CD4-positive, alpha-beta T cell treated with Interleukin-12 subunit alpha and Interleukin-12 subunit beta, for 1 hour (primary cell): Measurements from ENCODE around the gene GALK2.
A peak's percentile ranks its signal among the peaks of the same experiment; 100 is the strongest.
"Not testable (repeated sequence)": the region's sequence is repeated elsewhere in the genome, so short reads cannot be mapped to it uniquely, and the experiment has no call there.

Source experiments
- DNase-seq: peaks from one replicate; pipeline ENCODE4 v3.0.0-alpha.2; 2020

Gene GALK2

DNA sequence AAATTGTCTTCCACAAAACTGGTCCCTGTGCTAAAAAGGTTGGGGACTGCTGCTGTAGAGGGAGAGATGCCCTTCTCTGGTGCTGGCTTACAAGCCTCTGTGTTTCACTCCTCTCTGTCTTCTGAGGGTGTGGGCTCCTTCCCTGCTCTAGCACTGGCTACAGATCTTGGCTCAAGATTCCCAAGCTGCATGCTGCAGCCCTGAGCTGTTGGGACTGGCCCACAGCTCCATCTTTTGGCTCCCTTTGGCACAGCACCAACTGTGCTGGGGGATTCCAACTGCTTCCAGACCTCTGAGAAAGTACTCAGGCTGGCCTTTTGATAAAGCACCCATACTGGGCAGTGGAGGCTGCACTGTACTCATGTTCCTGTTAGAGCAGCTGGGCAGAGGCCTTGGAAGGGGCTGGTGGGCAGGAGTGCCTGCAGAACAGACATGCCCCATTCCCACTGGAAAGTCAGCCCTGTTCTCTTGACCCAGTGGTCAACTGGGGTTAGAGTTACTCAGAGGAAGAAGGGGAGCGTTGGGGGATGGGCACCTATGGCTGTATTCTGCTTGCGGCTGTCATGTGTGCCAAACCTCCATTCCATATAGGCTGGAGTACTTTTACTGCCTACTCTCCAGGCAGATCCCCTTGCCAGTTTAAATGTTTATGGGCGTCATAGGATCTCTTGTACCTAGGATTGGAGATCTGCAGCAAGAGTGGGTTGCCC, 55.7 kb downstream of the GALK2 start:
- no peak for DNase-seq

DNA sequence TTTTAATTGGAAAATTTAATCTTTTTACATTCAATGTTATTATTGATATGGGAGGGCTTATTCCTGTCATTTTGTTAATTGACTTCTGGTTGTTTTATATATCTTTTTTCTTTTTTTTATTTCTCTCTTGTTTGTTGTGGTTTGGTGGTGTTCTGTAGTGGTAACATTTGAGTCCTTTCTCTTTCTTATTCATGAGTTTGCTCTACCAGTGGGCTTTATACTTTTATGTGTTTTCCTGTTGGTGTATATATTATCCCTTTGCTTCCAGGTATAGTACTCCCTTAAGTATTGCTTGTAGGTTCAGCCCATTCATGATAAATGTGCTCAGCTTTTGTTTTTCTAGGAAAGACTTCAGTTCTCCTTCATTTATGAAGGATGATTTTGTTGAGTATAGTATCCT, 57.6 kb downstream of the GALK2 start:
- no peak for DNase-seq

DNA sequence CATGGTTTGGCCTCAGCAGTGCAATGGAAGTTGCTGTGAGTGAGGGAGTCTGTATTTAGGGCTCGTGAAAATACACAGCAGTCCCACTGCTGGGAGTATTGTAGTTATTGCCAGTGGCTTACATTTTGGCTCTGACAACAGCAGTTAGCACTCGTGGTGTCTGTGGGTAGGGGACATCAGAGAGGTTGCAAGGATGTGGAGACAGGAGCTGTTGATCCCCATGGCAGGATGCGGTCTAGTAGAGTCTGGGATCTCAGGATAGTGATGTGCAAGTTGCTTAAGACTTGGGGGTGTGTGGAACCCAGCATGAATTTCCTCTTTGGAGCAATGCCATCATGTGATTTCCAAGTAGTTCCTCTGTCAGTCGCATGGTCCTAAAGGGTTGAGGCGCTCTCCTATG, 59.9 kb downstream of the GALK2 start:
- no peak for DNase-seq

DNA sequence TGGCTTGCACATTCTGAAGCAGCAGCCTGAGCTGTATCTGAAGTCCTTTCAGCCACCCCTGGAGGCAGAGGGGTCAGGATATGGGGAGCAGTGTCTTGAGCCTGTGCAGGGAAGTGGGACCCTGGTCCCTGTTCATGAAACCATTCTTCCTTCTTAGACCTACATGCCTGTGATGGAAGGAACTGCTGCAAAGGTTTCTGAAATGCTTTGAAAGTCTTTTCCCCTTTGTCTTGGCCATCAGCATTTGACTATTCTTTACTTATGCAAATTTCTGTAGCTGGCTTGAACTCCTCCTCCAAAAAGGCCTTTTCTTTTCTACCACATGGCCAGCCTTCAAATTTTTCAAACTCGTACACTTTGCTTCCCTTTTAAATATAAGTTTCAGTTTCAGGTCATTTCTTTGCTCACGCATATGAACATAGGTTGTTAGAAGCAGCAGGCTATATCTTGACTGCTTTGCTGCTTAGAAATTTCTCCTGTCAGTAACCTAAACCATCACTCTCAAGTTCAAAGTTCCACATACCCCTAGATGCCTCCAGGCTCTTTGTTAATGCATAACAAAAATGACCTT, 62.3 kb downstream of the GALK2 start:
- no peak for DNase-seq

DNA sequence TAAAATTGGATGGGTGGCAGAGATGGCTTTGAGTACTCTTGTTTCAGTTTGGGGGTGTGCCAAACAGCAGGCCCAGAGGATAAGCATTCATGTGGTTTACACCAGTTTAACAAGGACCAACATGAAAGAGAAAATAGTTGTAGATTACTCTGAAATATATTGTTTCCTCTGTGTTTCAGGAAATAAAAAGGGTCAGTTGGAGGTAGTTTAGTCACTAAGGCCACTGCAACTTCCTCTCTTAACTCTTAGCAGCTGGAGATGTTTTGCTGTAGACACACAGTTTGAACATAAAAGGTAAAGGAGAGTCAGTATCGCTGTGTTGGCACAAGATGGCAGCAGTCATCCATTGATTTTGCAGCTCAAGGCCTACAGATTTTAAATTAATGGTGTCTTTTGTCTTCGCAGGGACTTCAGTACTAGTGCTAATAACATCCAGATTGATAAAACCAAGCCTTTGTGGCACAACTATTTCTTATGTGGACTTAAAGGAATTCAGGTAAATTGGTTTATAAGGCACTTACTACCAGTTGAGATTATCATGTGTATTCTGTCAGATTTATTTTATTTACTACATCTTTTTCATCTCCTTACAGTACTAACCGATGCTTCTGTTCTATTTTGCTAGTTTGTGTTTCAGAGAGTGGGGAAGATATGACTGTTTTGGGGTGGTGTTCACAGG, 65.5 kb downstream of the GALK2 start:
- peak; percentile 64 for DNase-seq

DNA sequence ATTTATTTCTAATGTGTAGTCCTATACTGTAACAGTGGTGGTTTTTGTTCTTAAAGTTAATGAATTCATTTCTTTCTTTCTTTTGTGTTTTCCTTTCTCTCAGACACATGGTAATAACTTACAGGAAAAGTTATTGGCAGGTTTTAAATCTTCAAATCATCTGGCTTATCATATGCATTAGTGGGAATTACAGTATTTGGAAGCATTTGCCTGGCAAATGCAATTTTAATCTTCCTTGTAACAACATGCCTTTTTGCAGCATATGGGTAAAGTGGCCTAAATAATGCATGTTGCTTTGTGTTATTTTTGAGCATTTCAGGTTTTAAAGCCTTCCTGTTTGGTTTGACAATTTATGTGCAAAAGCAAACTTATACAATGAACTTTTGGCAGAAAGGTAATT, 66.8 kb downstream of the GALK2 start:
- DNase-seq = no peak

DNA sequence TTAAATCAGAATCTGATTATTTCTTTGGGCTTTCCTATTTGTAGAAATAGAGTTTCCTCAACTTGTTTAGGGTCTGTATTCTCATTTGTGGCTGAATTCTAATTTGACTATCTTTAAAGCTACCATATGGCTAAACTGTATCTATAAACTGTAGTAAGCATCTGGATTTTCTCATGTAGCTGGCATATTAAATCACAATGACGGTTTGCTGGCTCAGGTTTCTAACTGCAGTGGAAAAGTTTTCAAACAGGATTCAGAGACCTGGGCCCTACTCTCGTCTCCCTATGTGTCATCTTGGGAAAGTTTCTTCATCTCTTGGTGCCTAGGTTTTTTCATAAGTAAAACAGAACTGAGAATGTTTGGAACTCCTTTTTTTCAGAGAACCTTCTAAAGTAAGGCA, 68.3 kb downstream of the GALK2 start:
- DNase-seq = no peak

DNA sequence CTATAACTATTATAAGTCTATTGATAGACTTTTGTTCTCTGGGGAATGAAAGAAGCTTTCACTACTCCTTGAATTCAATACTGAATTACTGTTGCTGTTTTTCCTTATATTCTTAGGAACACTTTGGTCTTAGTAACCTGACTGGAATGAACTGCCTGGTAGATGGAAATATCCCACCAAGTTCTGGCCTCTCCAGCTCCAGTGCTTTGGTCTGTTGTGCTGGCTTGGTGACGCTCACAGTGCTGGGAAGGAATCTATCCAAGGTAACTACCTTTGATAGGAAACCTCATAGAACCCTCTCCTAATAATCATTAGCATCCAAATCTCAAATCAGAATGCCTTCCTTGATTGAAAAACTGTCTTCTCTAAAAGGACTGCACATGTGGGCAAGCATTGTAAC, 69.1 kb downstream of the GALK2 start:
- DNase-seq = no peak

DNA sequence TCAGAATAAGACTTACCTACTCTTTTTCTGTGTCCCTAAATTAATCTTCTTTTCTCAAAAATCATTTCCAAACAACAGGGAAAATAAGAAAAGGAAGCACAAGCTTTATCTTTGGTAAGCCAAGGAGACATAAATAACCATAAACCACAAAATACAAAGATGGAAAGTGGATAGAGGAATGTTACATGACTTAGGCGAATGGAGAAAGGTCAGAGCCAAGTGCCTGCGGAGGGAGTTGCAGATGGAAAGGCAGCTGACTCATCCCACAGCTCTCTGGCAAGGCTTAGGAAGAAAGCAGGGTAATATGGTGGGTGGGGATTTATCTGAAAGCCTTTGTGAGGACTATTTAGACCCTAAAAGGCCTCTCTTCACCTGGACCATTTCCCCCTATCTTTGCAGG, 72.8 kb downstream of the GALK2 start:
- DNase-seq = no peak

DNA sequence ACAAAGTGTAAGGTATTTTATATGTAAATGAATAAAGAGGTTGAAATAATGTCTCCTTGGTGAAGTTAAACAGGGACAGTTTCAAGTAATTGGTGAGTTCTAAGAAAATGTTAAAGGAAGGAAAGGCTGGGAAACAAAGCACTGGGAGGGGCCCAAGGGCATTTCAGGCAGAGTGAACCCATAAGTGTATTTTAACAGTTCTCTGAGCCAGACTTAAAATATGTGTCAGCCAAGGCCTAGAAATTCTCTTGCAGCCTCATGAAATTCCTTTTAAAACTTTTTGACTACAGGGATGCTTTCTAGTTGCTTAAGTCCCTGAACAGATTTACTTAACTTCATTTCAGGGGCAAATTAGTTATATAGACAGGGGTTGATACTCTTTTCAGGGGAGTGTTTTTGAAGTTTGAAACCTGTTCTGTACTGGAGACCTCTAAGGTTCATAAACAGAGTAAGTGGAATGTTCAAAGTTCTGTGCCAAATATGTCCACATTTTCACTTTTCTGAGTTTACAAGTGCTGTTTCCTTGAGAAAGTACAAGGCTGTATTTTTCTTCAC, 77.6 kb downstream of the GALK2 start:
- DNase-seq = no peak

DNA sequence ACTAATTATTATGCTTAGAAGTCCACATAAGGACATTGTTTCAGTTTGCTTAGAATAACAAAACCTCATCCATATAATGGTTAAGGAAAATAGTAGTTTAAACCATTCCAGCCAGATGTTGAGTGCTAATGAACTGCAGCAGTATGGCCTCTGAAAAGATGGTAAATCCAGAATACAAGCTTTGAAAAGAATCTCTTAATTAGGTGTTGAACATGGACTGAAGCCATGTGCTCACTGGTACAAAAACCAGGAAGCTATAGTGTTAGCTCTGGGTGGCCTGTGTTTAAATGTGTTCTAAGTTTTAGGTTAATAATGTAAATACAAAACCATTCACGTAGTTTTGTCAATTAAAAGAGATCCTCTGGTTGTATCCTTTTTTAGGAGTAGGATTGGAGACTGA, 78.2 kb downstream of the GALK2 start:
- no peak for DNase-seq

DNA sequence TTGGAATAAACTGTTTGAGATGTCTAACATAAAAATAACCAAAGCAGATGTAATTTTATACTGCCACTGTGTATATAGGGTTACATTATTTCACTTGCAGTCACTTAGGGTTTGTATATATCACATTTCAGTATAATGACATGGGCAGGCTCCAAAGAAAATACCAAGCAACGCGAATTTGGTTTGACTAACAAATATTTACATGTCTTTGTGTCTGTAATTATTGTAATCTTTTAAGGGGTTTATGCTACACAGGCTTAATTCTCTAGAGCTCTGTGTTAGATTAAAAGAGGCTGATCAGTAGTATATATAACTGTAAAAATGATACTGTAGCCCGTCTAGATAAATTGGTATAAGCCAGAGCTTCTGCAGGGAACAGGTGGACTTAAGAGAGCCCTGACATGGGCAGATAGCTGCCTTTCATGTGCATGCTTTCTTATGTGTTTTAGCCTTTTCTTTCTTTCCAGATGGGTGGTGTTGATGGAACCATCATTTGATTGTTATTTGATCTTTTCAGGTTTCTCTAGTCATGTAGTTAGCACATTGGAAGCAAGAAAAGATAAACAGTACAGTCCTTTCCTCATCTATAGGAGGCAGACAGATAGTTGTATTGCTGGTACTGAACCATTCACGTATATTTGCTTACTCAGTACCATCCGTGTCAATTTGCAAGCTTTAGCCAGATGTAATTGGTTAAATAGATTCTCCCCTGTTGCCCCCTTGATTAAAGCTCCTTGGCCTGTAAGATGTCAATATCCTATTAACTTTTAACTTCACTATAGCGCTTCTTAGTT, 86.1 kb downstream of the GALK2 start:
- no peak for DNase-seq

DNA sequence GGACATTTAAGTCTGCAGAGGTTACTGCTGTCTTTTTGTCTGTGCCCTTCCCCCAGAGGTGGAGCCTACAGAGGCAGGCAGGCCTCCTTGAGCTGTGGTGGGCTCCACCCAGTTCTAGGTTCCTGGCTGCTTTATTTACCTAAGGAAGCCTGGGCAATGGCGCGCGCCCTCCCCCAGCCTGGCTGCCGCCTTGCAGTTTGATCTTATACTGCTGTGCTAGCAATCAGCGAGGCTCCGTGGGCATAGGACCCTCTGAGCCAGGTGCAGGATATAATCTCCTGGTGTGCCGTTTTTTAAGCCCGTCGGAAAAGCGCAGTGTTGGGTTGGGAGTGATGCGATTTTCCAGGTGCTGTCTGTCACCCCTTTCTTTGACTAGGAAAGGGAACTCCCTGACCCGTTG, 95.1 kb downstream of the GALK2 start:
- DNase-seq = not testable (repeated sequence)

DNA sequence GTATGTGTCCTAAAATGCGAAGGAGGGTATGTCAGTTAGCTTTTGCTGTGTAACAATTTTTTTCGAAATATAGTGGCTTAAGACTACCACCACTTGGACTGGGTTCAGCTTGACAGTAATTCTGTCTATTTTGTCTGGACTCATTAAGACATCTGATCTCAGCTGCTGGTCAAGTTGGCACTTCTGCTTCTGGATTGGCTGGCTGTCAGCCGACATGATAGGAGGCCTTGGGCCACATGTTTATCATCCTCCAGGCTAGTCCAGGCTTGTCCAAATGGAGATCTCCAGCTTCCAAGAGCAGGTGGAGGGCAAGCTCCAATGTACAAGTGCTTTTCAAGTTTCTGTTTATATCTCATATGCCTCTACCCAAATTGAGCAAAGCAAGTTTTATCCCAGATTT, 95.9 kb downstream of the GALK2 start:
- no peak for DNase-seq

DNA sequence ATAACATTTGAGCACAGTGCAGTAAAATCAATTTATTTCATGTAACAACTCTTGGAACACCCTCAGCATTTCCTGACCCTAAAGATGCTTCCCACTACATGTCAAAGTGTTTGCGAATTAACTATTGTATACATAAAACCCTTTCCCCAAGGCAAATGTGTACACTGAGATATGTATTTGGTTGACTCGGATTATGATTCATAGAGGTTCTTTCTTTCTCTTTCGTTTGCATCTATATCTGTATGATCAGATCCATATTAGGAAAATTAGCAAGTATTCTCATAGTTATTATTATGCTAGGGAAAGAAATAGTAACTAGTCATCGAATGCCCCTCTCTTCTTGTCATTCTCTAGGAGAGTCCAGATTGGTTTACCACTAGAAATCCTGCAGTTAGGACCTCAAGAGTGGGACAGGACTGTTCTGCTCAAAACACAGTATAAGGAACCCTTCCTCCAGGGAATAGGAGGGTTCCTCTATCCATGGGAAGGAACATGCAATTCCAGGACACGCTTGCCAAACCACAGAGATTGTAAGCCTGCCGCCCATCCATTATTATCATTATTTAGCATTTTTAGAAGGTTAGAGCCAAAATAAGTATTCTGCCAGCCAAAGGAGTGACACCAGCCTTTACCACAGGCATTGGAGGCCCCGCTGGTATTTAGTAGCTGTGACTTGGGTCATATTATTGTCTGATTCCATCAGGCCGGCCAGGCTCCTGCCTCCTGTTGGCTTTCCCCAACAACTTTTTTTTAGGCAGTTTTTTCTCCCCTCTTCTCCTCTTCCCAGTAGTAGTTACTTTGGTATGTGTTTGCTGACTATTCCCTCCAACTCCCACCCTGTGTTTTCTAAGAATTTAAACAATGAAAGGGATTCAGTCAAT, 100.7 kb downstream of the GALK2 start:
- no peak for DNase-seq

DNA sequence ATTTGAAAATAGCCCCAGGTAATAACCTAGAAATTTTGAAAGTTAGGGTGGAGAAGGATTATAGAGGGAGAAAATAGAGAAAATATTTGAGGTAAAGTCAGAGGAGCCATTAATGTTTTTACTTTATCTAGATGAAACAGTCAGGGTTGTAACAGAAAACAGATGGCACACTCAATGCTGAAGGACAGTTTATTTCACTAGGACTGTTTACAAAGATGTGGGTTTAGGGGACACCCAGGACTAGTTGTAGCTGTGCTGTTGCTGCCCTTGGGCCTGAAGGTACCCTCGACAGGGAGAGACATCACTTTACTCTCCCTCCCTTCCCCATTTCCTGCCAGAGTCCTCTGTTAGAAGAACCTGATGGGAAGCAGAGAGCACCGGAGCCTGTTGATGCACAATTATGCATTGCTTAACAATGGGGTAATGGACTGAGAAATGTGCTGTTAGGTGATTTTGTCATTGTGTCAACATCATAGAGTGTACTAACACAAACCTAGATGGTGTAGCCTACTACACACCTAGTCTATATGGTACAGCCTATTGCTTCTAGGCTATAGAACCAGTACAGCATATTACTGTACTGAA, 103.8 kb downstream of the GALK2 start:
- DNase-seq = no peak

DNA sequence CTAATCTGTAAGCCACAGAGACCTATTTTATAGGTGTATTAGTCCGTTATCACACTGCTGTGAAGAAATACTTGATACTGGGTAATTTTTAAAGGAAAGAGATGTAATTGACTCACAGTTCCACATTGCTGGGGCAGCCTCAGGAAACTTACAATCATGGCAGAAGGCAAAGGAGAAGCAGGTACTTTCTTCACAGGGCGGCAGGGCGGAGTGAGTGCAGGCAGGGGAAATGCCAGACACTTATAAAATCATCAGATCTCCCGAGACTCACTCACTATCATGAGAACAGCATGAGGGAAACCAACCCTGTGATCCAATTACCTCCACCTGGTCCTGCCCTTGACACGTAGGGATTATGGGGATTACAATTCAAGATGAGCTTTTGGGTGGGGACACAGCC, 108.7 kb downstream of the GALK2 start:
- no peak for DNase-seq

DNA sequence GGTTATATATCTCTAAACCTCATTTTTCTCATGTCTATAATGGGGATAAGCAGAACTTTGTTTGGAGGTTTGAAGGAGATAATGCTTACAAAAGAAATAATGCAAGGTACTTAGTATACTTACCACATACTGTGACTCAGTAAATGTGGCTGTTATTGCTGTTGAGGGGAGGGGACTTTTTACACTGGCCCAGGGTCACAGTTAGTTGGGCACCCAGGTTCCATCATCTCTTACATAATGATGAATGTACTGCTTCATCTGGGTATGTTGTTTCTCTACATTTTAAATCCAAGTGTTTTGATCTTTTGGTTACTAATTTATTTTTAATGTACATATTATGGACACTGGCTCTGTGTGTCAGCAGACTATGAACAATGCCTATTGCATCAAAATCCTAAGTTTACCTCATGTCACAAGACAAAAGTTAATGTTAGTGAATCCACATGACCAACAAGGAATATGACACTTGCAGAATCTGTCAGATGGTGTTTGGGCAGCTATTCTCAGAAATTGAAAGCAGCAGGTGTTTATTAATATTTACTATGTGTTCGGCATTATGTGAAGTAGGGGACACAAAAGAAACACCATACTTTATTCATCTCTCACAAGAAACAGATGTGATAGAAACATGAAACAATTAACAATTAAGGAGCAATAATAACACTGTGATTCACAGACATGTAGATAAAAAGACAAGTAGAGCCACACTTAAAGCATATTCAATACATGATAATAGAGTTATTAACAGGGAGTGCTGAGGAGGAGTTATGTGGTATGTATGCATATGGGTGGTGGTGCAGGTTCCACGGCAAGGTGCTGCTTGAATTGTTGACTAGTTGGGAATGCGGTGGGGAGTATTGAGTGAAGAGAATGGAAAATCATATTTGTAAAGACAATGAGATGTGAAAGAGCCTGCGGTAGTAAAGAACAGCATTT, 109.7 kb downstream of the GALK2 start:
- DNase-seq = no peak

DNA sequence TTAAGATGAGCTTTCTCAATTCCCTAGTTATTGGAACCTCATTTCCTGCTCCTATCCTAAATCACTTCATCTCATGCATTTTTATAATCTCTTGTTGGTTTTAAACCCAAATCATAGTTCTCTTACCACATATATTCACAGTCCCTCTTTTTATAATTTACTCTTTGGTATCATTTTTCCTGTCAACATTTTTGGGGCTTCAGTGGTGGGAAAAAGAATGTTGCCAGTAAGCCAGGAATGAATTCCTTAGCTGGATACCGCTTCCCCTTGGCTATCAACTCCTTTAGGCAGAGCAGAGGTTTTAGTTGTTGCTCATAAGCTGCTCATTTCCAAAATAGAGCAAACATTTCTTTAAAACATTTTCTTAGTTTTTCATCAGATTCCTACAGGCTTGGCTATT, 112.3 kb downstream of the GALK2 start:
- DNase-seq = no peak

DNA sequence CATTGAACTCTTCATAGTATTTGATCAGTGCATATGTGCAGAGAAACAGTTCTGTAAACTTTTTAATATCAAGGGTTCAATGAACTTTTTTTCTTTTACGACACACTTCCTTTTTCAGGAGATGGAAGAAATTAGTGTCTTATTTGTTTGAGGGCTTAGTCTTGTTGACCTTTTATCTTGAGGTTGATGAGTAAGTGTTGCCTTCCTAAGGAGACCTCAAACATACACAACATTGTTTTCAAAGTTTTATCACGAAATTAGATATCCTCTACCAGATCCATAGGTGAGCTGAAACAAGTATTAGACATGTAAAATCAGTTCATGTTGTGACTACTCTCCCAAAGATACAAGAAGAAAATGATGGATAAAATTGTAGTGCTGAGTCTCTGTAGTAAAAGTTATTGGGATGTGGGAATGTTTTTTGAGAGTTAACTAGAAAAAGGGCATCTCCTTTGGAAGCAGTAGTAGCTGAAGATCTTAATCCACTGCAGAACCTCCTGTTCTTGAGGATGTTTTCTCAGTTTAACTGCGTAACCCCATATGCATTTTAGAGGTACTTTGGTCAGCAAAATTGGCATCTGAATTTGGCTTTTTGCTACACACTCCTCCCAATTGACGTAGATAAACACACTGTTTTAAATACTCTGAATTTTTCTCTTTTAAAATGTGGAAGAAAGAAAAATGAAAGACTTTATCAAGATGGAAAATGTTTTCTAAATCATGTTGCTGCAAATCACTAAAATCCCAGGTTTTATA, 116.8 kb downstream of the GALK2 start:
- DNase-seq = no peak
